ENCODE measurements around the gene SPON2. TPM values are rescaled to one million over a fixed set of nuclear protein-coding genes. Genes with fewer than 3 reads are reported as not detected.

Gene SPON2
- total RNA-seq, 2 experiments from 2014 or later: 12.8 to 15.7 TPM

- no peaks in the 10 kb centered on the region for H3K9me3 Mint-ChIP-seq
- DNase-seq (no peak), ATAC-seq (ENCODE audit: poor library complexity) (no peak)
- peaks cover 0 to 5% of the 10 kb centered on the region in 2 experiments for H3K27me3 ChIP-seq (ENCODE audit: control insufficient read depth in 1 of 2, insufficient read depth in 2 of 2, low read length in 2 of 2)
- H3K27me3 Mint-ChIP-seq: peaks cover 8% of the 10 kb centered on the region
- H3K4me1 ChIP-seq (ENCODE audit: insufficient read depth, low read length): no peaks in the 10 kb centered on the region
- no peaks in the 10 kb centered on the region for H3K36me3 ChIP-seq (ENCODE audit: insufficient read depth, low read length)
- no peaks in the 10 kb centered on the region for H3K4me1 Mint-ChIP-seq (ENCODE audit: low read depth)
- H3K9me3 ChIP-seq (ENCODE audit: control insufficient read depth in 1 of 2, insufficient read depth in 1 of 2, low read length in 2 of 2): no peaks in the 10 kb centered on the region
- no peak for TF ChIP-seq CTCF (IDR thresholded peaks at IDR 0.05)
- no peaks in the 10 kb centered on the region for H3K36me3 Mint-ChIP-seq (ENCODE audit: low read depth)
- intact Hi-C loops (cut with DNase I, micrococcal nuclease): no loop called here
- H3K27ac ChIP-seq (ENCODE audit: low read depth in 1 of 2, low read length in 2 of 2): no peak overlapping the region
- ChIA-PET POLR2A (no interaction called here), CTCF (no interaction called here)
- no peak overlapping the region for H3K27ac Mint-ChIP-seq
- no peak overlapping the region for H3K4me3 ChIP-seq (ENCODE audit: low read length)
- H3K4me3 Mint-ChIP-seq: no peak overlapping the region
Measured at GRCh38 chr4:1124818-1125217, 47.6 kb downstream of the SPON2 start.

DNA sequence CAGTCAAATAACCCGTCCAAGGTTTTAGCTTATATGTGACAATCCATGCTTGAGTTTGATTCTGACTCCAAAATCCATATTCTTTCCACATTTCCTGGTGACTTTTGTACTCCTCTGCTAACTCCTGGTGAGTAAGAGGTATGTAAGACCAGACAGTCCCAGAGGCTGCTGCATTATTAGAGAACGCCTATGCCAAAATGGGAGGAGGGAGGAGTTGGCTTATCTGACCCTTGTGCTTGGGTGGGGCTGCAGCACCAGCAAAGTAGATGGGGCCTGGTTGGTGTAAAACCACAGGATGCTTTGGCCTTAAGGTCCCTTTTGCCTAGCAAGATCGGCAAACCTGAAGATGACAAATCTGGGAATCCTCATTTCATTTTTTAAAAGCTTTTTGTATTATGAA lies 49.9 kb downstream of the SPON2 start:
- Histone ChIP-seq H3K27ac (ENCODE audit: low read depth in 1 of 2, low read length in 2 of 2) (no peak overlapping the region), H3K9me3 (ENCODE audit: control insufficient read depth in 1 of 2, insufficient read depth in 1 of 2, low read length in 2 of 2) (no peaks in the 10 kb centered on the region), H3K36me3 (ENCODE audit: insufficient read depth, low read length) (no peaks in the 10 kb centered on the region), H3K27me3 (ENCODE audit: control insufficient read depth in 1 of 2, insufficient read depth in 2 of 2, low read length in 2 of 2) (peaks cover 0 to under 1% of the 10 kb centered on the region in 2 experiments), H3K4me3 (ENCODE audit: low read length) (no peak overlapping the region), H3K4me1 (ENCODE audit: insufficient read depth, low read length) (no peaks in the 10 kb centered on the region)
- Mint-ChIP-seq H3K27ac (no peak overlapping the region), H3K4me1 (ENCODE audit: low read depth) (no peaks in the 10 kb centered on the region), H3K36me3 (ENCODE audit: low read depth) (no peaks in the 10 kb centered on the region), H3K9me3 (no peaks in the 10 kb centered on the region), H3K4me3 (no peak overlapping the region), H3K27me3 (no peaks in the 10 kb centered on the region)
- ChIA-PET POLR2A (no interaction called here), CTCF (no interaction called here)
- ATAC-seq (ENCODE audit: poor library complexity) (no peak), DNase-seq (no peak)
- no peak for TF ChIP-seq CTCF (IDR thresholded peaks at IDR 0.05)
- intact Hi-C loops (cut with DNase I, micrococcal nuclease): no loop called here

Other genes starting within 250 kb of the SPON2 start
- 100 to 1,000 TPM; 130 to 131 TPM for gene GAK, start 240.3 kb downstream of the SPON2 start, total RNA-seq
- 10 to 100 TPM; 51.3 to 57.7 TPM for gene TMEM175, start 240.1 kb downstream of the SPON2 start, total RNA-seq
- 10 to 100 TPM; 17.6 to 19.2 TPM for gene DGKQ, start 199.0 kb downstream of the SPON2 start, total RNA-seq
- gene IDUA, start 185.5 kb downstream of the SPON2 start, total RNA-seq: 10 to 100 TPM; 70.2 to 77.8 TPM
- gene SLC26A1, start 179.2 kb downstream of the SPON2 start, total RNA-seq: not detected
- 10 to 100 TPM; 21.8 to 25.0 TPM for gene FGFRL1, start 161.0 kb downstream of the SPON2 start, total RNA-seq
- 1 to 10 TPM; 5.6 to 8.3 TPM for gene RNF212, start 59.0 kb downstream of the SPON2 start, total RNA-seq
- gene CTBP1, start 76.5 kb upstream of the SPON2 start, total RNA-seq: 100 to 1,000 TPM; 132 to 148 TPM
- gene MAEA, start 117.3 kb upstream of the SPON2 start, total RNA-seq: 10 to 100 TPM; 61.5 to 63.2 TPM
- gene UVSSA, start 174.6 kb upstream of the SPON2 start, total RNA-seq: 10 to 100 TPM; 31.1 to 33.1 TPM
- not detected for gene NKX1-1, start 233.9 kb upstream of the SPON2 start, total RNA-seq

Data from CD4-positive, alpha-beta T cell (primary cell).